Trophoblast cell (in vitro differentiated cells and primary cell): ENCODE data around the gene TSPAN9.
A peak's percentile ranks its signal among the peaks of the same experiment; 100 is the strongest.

Experiments used
- DNase-seq, 2 donors: peaks; one replicate each; pipeline ENCODE4 v3.0.0-alpha.2; 2016
- H2AFZ ChIP-seq: 2 replicates; pipeline ENCODE4 v1.6.1; 2013; ENCODE audit warnings: low read length, moderate library complexity, mild to moderate bottlenecking; ENCODE audit not compliant: insufficient read depth, poor library complexity
- H2AK5ac ChIP-seq: 2 replicates; pipeline ENCODE4 v1.6.1; 2013; ENCODE audit warnings: mild to moderate bottlenecking, low read length
- H2BK120ac ChIP-seq: 2 replicates; pipeline ENCODE4 v1.6.1; 2013; ENCODE audit warnings: low read length, mild to moderate bottlenecking, moderate library complexity; ENCODE audit not compliant: insufficient read depth, poor library complexity
- H2BK12ac ChIP-seq: 2 replicates; pipeline ENCODE4 v1.6.1; 2013; ENCODE audit warnings: mild to moderate bottlenecking, low read length, moderate library complexity
- H2BK5ac ChIP-seq: 2 replicates; pipeline ENCODE4 v1.6.1; 2013; ENCODE audit warnings: low read length, low read depth, moderate library complexity, mild to moderate bottlenecking; ENCODE audit not compliant: poor library complexity
- H3K14ac ChIP-seq: 2 replicates; pipeline ENCODE4 v1.6.1; 2013; ENCODE audit warnings: mild to moderate bottlenecking, low read length
- H3K18ac ChIP-seq: 2 replicates; pipeline ENCODE4 v1.6.1; 2013; ENCODE audit warnings: mild to moderate bottlenecking, low read length
- H3K23ac ChIP-seq: 2 replicates; pipeline ENCODE4 v1.6.1; 2013; ENCODE audit warnings: low read length
- H3K27ac ChIP-seq: 2 replicates; pipeline ENCODE4 v1.5.1; 2013; ENCODE audit warnings: low read depth, mild to moderate bottlenecking, inconsistent platforms, low read length, moderate library complexity
- H3K27me3 ChIP-seq: 2 replicates; pipeline ENCODE4 v1.6.1; 2013; ENCODE audit warnings: inconsistent platforms, mild to moderate bottlenecking, low read length, moderate library complexity; ENCODE audit not compliant: insufficient read depth
- H3K36me3 ChIP-seq, 2 experiments: 1 replicate in 1 of 2; 2 replicates in 1 of 2; pipeline ENCODE4 v1.6.1; 2013; ENCODE audit warnings: low read length in 2 of 2, mild to moderate bottlenecking in 2 of 2, moderate library complexity in 1 of 2; ENCODE audit not compliant: insufficient read depth in 2 of 2, control insufficient read depth in 1 of 2
- H3K4ac ChIP-seq: 2 replicates; pipeline ENCODE4 v1.6.1; 2013; ENCODE audit warnings: low read depth, mild to moderate bottlenecking, low read length, moderate library complexity
- H3K4me1 ChIP-seq, 2 experiments: 1 replicate in 1 of 2; 2 replicates in 1 of 2; pipeline ENCODE4 v1.6.1; 2013; ENCODE audit warnings: low read length in 2 of 2, mild to moderate bottlenecking in 2 of 2, moderate library complexity in 1 of 2; ENCODE audit not compliant: insufficient read depth in 2 of 2, control insufficient read depth in 1 of 2
- H3K4me2 ChIP-seq: 2 replicates; pipeline ENCODE4 v1.6.1; 2013; ENCODE audit warnings: inconsistent platforms, mild to moderate bottlenecking, low read length, moderate library complexity
- H3K4me3 ChIP-seq: 2 replicates; pipeline ENCODE4 v1.5.1; 2013; ENCODE audit warnings: mild to moderate bottlenecking, low read depth, low read length, inconsistent platforms
- H3K79me1 ChIP-seq: one replicate; pipeline ENCODE4 v1.6.1; 2013; ENCODE audit warnings: low read length
- H3K79me2 ChIP-seq: 2 replicates; pipeline ENCODE4 v1.6.1; 2013; ENCODE audit warnings: low read length, mild to moderate bottlenecking; ENCODE audit not compliant: control insufficient read depth, insufficient read depth, poor library complexity
- H3K9ac ChIP-seq: 2 replicates; pipeline ENCODE4 v1.6.1; 2013; ENCODE audit warnings: mild to moderate bottlenecking, low read length
- H3K9me3 ChIP-seq: 2 replicates; pipeline ENCODE4 v1.6.1; 2013; ENCODE audit warnings: low read depth, mild to moderate bottlenecking, control low read depth, inconsistent platforms, low read length; ENCODE audit not compliant: insufficient read depth
- H4K12ac ChIP-seq: 2 replicates; pipeline ENCODE4 v1.6.1; 2013; ENCODE audit warnings: low read depth, mild to moderate bottlenecking, low read length, moderate library complexity
- H4K8ac ChIP-seq: 2 replicates; pipeline ENCODE4 v1.6.1; 2013; ENCODE audit warnings: low read depth, mild to moderate bottlenecking, low read length, moderate library complexity
- H4K91ac ChIP-seq: one replicate; pipeline ENCODE4 v1.6.1; 2013; ENCODE audit warnings: low read depth, mild to moderate bottlenecking, low read length, moderate library complexity
- WGBS: extraction: QIAGEN DNeasy Blood & Tissue Kit; methylation state at CpG from one replicate; pipeline ENCODE4 v1.1.7; 2013; ENCODE audit warnings: missing lambda C conversion rate; ENCODE audit not compliant: insufficient read length, insufficient coverage; ENCODE audit errors: extremely low coverage; 5-methylcytosine and 5-hydroxymethylcytosine counted together

The TSPAN9 gene

DNA sequence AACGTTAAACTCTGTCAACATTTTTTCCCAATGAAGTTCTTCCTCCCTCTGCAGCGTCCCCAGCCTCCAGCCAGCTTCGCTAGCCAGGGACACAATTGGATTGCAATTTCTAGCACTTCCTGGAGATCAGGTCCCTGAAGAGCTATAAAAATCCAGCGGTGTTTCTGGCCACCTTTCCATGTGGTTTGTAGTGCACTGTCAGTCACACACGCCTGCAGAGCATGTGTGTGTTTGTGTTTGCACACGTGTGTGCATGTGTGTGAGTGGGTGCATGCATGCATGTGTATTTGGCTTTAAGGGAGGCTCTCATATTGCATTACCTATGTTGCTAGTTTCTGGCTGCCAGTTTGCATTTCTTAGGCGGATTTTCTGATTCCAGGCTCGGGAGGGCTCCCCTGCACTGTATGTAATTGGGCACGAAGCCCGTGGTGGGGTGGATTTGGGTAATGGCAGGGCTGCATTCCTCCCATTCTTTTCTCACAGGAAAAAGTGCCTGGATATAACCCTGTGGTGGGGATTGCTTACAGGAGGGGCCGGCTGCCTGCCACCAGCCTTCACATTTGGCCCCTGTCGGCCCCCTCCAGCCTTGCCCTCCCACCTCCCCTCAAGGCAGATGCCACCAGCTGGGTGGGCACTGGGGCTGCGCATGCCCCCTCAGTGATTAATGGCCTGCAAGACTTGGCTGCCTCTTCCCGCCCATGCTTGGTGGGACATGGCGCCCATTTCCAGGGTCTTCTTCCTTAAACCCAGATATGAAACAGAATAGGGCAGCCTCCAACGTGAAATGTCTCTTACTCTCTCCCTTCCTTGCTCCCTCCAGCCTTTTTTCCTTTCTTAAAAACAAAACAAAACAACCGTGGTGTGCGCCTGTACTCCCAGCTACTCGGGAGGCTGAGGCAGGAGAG is 74.0 kb downstream of the TSPAN9 start:
- H3K27ac ChIP-seq = peak overlapping the region; percentile 23
- H3K79me1 ChIP-seq = peaks cover 8% of the 10 kb centered on the region
- no peaks in the 10 kb centered on the region for H3K27me3 ChIP-seq
- H4K91ac ChIP-seq = peak overlapping the region; percentile 28
- H2AK5ac ChIP-seq = no peak overlapping the region
- no CpG with 5 or more reads among the region's 19 CpGs for WGBS
- no peak overlapping the region for H3K23ac ChIP-seq
- no peaks in the 10 kb centered on the region for H3K36me3 ChIP-seq
- H2BK5ac ChIP-seq = no peak overlapping the region
- no peak overlapping the region for H2BK12ac ChIP-seq
- H3K4ac ChIP-seq = no peak overlapping the region
- peaks cover 18 to 21% of the 10 kb centered on the region in 2 experiments for H3K4me1 ChIP-seq
- H3K9ac ChIP-seq = no peak overlapping the region
- H3K4me2 ChIP-seq = peak overlapping the region; percentile 48
- H3K14ac ChIP-seq = no peak overlapping the region
- H3K79me2 ChIP-seq = no peaks in the 10 kb centered on the region
- no peaks in the 10 kb centered on the region for H3K9me3 ChIP-seq
- no peak overlapping the region for H4K12ac ChIP-seq
- H3K18ac ChIP-seq = peak overlapping the region; percentile 8
- no peak for DNase-seq
- peak overlapping the region; percentile 14 for H2BK120ac ChIP-seq
- no peak overlapping the region for H3K4me3 ChIP-seq
- no peak overlapping the region for H4K8ac ChIP-seq
- H2AFZ ChIP-seq = no peak overlapping the region

GRCh38 chr12:3152011-3152511 is 74.9 kb downstream of the TSPAN9 start:
- H2BK12ac ChIP-seq = peak overlapping the region; percentile 32
- no peak overlapping the region for H4K12ac ChIP-seq
- H2BK5ac ChIP-seq = no peak overlapping the region
- H2AFZ ChIP-seq = no peak overlapping the region
- no CpG with 5 or more reads among the region's 5 CpGs for WGBS
- no peaks in the 10 kb centered on the region for H3K9me3 ChIP-seq
- H2BK120ac ChIP-seq = no peak overlapping the region
- peaks cover 8% of the 10 kb centered on the region for H3K79me1 ChIP-seq
- no peak overlapping the region for H3K18ac ChIP-seq
- H3K4me3 ChIP-seq = no peak overlapping the region
- peak overlapping the region; percentile 6 for H3K27ac ChIP-seq
- H3K23ac ChIP-seq = no peak overlapping the region
- H4K91ac ChIP-seq = no peak overlapping the region
- peaks cover 18 to 21% of the 10 kb centered on the region in 2 experiments for H3K4me1 ChIP-seq
- no peak overlapping the region for H3K4me2 ChIP-seq
- no peak overlapping the region for H3K14ac ChIP-seq
- H3K4ac ChIP-seq = no peak overlapping the region
- H4K8ac ChIP-seq = no peak overlapping the region
- H3K27me3 ChIP-seq = no peaks in the 10 kb centered on the region
- no peak overlapping the region for H3K9ac ChIP-seq
- H2AK5ac ChIP-seq = no peak overlapping the region
- H3K36me3 ChIP-seq = no peaks in the 10 kb centered on the region
- no peaks in the 10 kb centered on the region for H3K79me2 ChIP-seq
- no peak for DNase-seq

DNA sequence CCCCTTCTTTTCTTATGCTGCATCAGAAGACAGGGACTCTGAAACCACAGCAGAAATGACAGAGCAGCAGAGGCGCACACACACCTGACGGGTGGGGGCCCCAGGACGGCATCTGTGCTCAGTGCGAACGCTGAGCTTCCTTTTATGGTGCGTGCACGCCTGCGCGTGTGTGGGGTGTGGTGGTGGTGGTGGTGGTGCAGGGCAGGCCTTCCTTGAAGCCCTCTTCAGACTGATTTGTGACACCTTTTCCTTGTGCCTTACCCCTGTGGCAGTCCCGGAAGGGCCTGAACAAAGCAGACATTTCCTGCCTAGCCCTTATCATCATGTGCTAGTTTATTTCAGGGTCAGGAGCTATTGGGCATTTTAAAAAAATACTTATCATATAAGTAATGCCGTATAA is 75.7 kb downstream of the TSPAN9 start:
- H2BK120ac ChIP-seq = no peak overlapping the region
- H2AK5ac ChIP-seq = no peak overlapping the region
- H3K36me3 ChIP-seq = no peaks in the 10 kb centered on the region
- H3K79me2 ChIP-seq = no peaks in the 10 kb centered on the region
- no CpG with 5 or more reads among the region's 11 CpGs for WGBS
- no peak for DNase-seq
- H3K27me3 ChIP-seq = no peaks in the 10 kb centered on the region
- H4K8ac ChIP-seq = no peak overlapping the region
- no peak overlapping the region for H3K4me3 ChIP-seq
- no peak overlapping the region for H2BK5ac ChIP-seq
- peaks cover 20 to 24% of the 10 kb centered on the region in 2 experiments for H3K4me1 ChIP-seq
- H4K91ac ChIP-seq = no peak overlapping the region
- no peak overlapping the region for H3K27ac ChIP-seq
- no peak overlapping the region for H3K14ac ChIP-seq
- no peak overlapping the region for H2AFZ ChIP-seq
- no peak overlapping the region for H3K9ac ChIP-seq
- H3K23ac ChIP-seq = no peak overlapping the region
- no peak overlapping the region for H2BK12ac ChIP-seq
- H3K18ac ChIP-seq = no peak overlapping the region
- H4K12ac ChIP-seq = no peak overlapping the region
- H3K79me1 ChIP-seq = peaks cover 8% of the 10 kb centered on the region
- no peaks in the 10 kb centered on the region for H3K9me3 ChIP-seq
- H3K4me2 ChIP-seq = no peak overlapping the region
- H3K4ac ChIP-seq = no peak overlapping the region

DNA sequence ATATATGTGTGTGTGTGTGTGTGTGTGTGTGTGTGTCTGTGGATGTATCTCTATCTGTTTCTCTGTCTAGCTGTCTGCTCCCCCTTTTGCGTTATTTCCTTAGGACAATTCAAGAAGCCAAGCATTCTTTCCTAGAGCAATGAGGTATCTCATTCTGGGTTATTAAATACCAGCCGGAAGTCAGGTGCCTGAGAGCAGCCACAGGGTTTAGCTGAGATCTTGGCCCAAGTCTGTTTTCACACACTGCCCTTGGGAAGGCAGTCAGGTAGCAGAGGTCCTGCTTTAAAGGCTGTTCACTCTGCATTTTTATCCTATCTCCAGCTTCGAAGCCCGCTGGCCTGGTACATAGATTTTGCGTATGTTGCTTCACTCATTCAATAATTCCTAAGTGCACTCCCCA is 76.8 kb downstream of the TSPAN9 start:
- Histone ChIP-seq H3K4me2 (no peak overlapping the region), H3K9me3 (no peaks in the 10 kb centered on the region), H2BK120ac (no peak overlapping the region), H3K18ac (no peak overlapping the region), H4K8ac (no peak overlapping the region), H3K27ac (no peak overlapping the region), H3K79me1 (peaks cover 8% of the 10 kb centered on the region), H3K79me2 (no peaks in the 10 kb centered on the region), H3K27me3 (no peaks in the 10 kb centered on the region), H3K23ac (no peak overlapping the region), H3K36me3 (no peaks in the 10 kb centered on the region), H4K91ac (no peak overlapping the region), H2BK5ac (no peak overlapping the region), H3K4me1 (peaks cover 20 to 28% of the 10 kb centered on the region in 2 experiments), H2BK12ac (no peak overlapping the region), H3K4ac (no peak overlapping the region), H3K14ac (no peak overlapping the region), H3K4me3 (no peak overlapping the region), H2AFZ (no peak overlapping the region), H4K12ac (no peak overlapping the region), H3K9ac (no peak overlapping the region), H2AK5ac (no peak overlapping the region)
- DNase-seq = no peak
- no CpG with 5 or more reads among the region's 5 CpGs for WGBS
